M059J (cell line): ENCODE data around the gene IL6R. TPM values are rescaled to one million over a fixed set of nuclear protein-coding genes. Genes with fewer than 3 reads are reported as not detected.
"Not testable (repeated sequence)": the region's sequence is repeated elsewhere in the genome, so short reads cannot be mapped to it uniquely, and the experiment has no call there.

Source experiments
- DNase-seq: peaks from one replicate; pipeline ENCODE4 v3.0.0-alpha.2; 2012; ENCODE audit warnings: low read depth
- total RNA-seq: library from RNA; depleted of rRNA; stranded (reverse); fragments of >200 nt; shearing (Covaris generic); gene quantifications from 2 replicates; pipeline ENCODE4 v1.2.3, GENCODE V29; 2014; rRNA removed

IL6R gene
- 2.3 and 3.8 TPM in 2 replicates for total RNA-seq

- DNase-seq = peak; percentile 96
Measured at GRCh38 chr1:154404984-154405746, at the start of gene IL6R. Gene IL6R, plus strand, starts transcription at chr1:154405343. Its CDS starts 287 bp downstream, at chr1:154405630.

DNA sequence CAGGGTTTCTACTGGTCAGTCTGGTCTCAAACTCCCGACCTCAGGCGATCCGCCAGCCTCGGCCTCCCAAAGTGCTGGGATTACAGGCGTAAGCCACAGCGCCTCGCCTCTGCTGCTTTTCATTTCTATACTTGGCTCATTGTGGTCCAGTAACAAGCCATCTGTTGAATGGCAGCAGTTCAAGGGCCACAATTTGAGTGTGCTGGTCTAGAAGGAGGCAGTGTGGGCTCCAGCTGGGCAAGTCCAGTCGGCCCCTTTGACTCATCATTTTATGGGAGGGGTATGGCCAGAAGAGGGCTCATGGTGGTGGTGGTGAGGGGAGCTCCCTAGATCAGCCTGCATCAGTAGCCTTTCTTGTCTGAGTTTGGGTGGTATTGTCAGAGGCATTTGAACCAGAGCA, 46.6 kb upstream of the IL6R start:
- DNase-seq = no peak

DNA sequence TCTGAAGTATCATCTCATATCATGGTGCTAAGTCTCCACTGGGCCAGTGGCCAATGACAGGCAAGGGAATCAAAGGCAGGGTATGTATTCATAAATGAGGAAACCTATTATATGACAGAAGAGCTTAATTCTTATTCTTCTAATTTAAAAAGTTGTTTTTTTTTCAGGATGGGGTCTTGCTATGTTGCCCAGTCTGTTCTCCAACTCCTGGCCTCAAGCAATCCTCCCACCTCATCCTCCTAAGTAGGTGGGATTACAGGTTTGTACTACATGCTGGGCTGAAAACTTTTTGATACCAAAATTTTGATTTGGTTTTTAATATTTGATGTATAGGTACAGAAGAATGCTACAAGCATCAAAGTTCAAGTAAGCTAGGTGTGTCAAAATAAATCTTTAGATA, 44.9 kb upstream of the IL6R start:
- no peak for DNase-seq

DNA sequence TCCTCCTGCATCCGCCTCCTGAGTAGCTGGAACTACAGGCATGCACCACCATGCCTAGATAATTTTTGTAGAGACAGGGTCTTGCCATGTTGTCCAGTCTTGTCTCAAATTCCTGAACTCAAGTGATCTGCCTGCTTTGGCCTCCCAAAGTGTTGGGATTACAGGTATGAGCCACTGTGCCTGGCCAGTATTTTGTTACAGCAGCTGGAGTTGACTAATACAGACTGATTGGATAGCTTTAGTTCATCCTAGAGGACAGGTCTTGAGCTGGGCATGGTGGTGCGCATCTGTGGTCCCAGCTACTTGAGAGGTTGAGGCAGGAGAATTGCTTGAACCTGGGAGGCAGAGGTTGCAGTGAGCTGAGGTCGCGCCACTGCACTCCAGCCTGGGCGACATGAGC, 44.3 kb upstream of the IL6R start:
- not testable (repeated sequence) for DNase-seq

DNA sequence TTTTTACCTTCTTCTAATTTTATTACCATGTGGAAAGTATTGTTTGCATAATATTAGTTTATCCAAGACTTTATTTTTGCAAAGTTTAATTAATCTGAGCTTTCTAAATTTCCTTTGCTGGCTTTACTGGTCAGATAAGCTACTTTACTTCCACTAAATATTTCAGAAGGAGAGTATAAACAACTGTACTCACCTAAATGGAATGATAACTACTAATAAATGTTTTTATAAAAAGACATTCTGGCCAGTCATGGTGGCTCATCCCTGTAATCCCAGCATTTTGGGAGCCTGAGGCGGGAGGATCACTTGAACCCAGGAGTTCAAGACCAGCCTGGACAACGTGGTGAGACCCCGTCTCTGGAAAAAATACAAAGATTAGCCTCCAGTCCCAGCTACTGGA, 43.8 kb upstream of the IL6R start:
- DNase-seq = peak; percentile 15

- no peak for DNase-seq
Measured at GRCh38 chr1:154371436-154371835, 33.7 kb upstream of the IL6R start.

DNA sequence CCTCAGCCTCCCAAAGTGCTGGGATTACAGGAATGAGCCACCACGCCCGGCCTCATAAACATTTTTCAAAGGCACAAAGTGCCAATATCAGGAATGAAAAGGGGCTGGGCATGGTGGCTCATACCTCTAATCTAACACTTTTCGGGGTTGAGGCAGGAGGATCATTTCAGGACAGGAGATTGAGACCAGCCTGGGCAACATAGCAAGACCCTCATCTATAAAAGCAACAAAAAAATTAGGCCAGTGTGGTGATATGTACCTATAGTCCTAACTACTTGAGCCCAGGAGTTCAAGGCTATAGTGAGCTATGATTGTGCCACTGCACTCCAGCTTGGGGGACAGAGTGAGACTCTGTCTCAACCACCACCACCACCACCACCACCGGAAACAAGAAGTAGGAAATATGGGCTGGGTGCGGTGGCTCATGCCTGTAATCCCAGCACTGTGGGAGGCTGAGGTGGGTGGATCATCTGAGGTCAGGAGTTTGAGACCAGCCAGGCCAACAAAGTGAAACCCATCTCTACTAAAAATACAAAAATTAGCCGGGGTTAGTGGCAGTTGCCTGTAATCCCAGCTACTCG, 31.3 kb upstream of the IL6R start:
- not testable (repeated sequence) for DNase-seq

DNA sequence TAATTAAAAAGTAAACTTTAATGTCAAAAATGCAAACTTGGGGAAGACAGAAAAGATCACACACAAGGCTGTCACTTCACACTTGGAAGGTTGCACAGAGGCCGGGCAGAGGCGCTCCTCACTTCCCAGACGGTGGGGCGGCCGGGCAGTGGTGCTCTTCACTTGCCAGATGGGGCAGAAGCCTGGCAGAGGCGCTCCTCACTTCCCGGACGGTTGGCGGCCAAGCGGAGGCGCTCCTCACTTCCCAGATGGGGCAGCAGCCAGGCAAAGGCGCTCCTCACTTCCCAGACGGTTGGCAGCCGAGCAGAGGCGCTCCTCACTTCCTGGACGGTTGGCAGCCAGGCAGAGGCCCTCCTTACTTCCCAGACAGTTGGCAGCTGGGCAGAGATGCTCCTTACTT, 25.8 kb upstream of the IL6R start:
- no peak for DNase-seq

DNA sequence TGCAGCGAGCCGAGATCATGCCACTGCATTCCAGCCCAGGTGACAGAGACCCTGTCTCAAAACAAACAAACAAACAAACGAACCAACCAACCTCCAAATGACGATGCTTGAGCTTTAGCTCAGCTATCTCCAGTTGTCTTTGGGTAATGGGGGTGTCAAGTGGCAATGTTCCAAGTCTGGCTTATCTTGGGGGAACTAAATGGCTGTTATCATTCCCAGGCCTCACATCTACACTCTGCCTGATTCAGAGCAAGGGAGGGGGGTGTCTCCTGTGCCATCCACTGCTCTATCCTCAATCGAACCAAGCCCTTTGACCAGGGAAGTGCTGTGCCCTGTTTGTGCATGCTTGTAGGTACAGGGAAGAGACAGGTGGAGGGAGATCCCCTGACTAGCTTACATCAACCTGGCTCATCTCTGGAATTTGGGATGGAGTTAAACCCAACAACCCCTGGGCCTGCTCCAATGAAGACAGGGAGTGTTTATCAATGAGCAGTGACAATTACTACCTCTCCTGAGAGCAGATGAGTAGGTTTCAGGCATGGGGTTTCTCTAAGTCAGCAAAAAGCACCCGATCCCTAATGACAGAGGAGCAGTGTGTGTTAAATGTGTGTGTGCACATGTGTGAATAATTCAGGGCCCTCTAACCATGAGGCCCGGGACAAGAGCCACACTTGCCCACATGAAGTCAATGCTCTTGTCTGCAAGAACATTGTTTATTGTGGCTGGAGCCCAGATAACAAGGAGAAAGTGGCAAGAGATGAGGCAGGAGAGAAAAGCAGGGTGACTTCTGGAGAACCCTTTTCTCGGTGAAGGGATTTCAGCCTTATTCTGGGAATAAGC, 20.3 kb upstream of the IL6R start:
- no peak for DNase-seq

GRCh38 chr1:154386643-154387352, 18.3 kb upstream of the IL6R start:
- no peak for DNase-seq

- DNase-seq = no peak
Measured at GRCh38 chr1:154391086-154391770, 13.9 kb upstream of the IL6R start.

DNA sequence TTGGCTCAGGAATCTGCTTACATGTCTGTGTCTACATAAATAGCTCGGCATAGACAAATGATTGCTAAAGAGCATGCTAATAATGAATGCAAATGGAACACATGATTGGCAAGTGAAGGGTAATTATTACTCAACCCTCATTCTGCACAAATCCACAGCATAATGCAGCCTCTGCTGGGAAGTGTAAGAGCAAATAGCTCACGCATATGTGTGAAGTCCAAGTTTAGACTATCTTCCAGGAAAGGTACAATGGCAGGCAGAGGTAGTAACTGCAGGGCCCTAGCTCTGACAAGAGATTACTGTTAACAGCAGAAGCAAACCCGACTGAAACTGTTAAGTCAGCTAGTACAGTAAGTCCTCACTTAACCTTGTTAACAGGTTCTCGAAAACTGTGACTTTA, 7.0 kb upstream of the IL6R start:
- no peak for DNase-seq

DNA sequence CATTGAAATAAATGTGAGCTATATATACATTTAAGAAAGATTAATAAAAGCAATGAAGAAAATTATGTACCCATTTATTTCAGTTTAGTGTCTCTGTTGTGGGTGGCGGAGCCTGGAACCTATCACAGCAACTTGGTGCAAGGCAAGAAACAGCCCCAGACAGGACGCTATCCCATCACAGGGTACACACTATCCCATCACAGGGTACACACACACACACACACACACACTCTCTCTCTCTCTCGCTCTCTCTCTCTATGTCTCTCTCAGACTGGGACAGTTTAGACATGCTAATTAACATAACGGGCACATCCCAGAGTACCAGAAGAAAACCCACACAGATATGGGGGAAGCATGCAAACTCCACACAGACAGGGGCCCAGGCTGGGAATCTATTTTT, 6.5 kb upstream of the IL6R start:
- DNase-seq = no peak

- no peak for DNase-seq
Measured at GRCh38 chr1:154400381-154400801, 4.8 kb upstream of the IL6R start.

GRCh38 chr1:154402409-154402921, 2.7 kb upstream of the IL6R start:
- DNase-seq = no peak

- DNase-seq = no peak
Measured at GRCh38 chr1:154403261-154403943, 1.7 kb upstream of the IL6R start.

DNA sequence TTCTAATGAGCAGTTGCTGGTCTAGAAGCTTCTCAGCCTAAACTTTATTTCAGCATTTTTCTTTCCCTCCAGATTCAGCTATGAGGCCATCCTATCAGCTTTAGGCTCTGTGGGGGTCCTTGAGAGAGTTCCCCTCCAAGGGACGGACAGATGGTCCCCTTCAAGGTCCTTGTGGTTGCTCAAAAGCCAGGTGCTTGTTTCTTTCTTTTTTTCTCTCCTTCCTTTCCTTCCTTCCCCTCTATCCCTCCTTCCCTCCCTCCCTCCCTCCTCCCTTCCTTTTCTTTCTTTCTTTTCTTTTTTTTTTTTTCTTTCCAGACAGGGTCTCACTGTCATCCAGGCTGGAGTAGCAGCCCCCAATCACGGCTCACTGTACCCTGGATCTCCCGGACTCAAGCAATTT, 1.2 kb upstream of the IL6R start:
- no peak for DNase-seq

DNA sequence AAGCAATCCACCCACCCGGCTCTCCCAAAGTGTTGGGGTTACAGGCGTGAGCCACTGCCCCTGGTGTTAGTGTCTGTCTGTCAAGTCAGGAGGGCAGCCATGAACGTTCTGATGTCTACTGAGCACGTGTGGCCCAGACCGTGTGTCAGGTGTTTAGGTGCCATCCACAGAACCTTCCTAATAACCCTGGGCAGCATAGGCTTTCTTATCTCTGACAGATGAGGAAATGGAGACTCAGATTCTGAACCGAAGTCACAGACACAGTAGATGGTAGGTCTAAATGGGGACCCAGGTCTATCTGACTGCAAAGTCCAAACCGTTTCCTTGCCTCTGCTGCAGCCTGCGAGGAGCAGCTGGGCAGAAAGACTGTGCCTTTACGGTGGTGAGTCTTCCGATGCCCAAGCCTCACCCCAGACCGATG, 622 bp upstream of the IL6R start:
- DNase-seq = no peak

- DNase-seq = peak; percentile 81
Measured at GRCh38 chr1:154405747-154406571, 816 bp downstream of the IL6R start.

DNA sequence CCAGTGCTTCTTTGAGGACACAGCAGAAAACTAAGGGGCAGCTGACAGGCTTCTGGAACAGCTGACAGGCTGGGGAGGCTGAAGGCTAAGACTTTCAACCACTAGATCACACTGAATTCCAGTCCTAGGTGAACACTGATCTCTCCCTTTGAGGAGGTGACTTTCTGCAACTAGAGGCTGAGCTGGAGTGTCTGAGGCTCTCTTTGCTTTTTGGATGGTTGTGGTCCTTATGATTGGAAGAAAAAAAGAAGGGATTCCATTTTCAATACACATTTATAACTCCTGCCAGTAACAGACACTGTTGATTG, 1.4 kb downstream of the IL6R start:
- no peak for DNase-seq
